ENCODE results near the gene HLA-DRA.
A peak's percentile ranks its signal among the peaks of the same experiment; 100 is the strongest.

DNA sequence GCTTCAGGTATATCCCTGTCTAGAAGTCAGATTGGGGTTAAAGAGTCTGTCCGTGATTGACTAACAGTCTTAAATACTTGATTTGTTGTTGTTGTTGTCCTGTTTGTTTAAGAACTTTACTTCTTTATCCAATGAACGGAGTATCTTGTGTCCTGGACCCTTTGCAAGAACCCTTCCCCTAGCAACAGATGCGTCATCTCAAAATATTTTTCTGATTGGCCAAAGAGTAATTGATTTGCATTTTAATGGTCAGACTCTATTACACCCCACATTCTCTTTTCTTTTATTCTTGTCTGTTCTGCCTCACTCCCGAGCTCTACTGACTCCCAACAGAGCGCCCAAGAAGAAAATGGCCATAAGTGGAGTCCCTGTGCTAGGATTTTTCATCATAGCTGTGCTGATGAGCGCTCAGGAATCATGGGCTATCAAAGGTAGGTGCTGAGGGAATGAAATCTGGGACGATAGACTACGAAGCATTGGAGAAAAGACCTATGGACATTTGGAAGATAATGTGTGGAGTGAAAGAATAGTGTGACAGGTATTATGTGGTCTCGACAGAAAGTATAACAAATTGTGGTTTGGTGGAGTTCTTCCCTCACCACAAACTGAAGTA is at the start of gene HLA-DRA:
- TF ChIP-seq CTCF (IDR thresholded peaks at IDR 0.05): no peak
- peak in 1 of 2 donors; percentile 24 for TF ChIP-seq POLR2A (IDR thresholded peaks at IDR 0.05)
